H4 (cell line): Measurements from ENCODE around the gene ZNF568. TPM values are rescaled to one million over a fixed set of nuclear protein-coding genes. Genes with fewer than 3 reads are reported as not detected.

ENCODE experiments used
- DNase-seq: peaks from one replicate; pipeline ENCODE4 v3.0.0-alpha.2; 2015; ENCODE audit warnings: low spot score
- total RNA-seq: library from RNA; depleted of rRNA; stranded (reverse); fragments of >200 nt; shearing (Covaris generic); gene quantifications from 2 replicates; pipeline ENCODE4 v1.2.3, GENCODE V29; 2014; rRNA removed

ZNF568 gene
- total RNA-seq, result 3.0 and 4.6 TPM in 2 replicates

DNA sequence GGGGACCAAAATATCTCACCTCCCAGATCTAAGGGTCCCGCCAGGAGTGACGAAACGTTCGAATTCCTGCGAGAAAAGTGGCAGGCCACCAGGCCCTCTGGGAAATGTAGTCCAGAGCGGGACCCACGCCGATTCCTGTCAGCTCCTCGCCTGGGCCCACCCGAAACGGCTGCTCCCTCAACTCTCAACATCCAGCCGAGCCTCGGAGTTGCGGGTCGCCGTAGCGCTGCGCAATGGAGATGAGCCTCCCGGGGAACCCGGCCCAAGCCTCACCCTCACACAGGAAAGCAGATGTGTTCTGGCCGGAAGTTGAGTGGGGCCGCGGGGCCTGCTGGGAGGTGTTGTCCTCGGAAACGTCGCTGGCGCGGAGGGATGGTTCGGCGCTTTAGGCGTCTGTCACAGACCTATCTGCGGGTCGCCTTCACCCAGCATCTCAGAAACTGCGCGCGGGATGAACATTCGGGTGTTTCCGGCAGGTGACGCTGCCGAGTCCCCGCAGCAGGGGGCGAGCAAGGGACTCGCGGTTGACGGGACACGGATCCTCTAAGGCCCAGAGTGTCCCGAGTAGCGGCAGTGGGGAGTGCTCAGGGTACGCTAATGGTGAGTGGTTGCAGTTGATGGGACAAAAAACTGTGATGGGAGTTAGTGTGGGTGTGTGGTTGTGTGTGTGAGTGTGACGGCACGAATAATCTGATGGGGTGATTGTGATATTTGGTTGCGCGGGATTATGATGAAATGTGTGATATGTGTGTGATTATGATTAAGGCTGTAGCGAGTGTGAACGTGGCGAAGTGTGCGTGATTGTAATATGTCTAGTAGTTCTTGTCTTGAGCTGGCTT is at the start of gene ZNF568, which contains the start of gene ZNF829:
Gene ZNF568, plus strand, starts transcription at position 341 of the 839 bp plus-strand sequence. CDS start 6,439 bp downstream, outside the sequence.
Gene ZNF829, minus strand, starts transcription at position 300 of the 839 bp plus-strand sequence. CDS start 1,124 bp downstream, outside the sequence.
- DNase-seq, result peak; percentile 61

GRCh38 chr19:36876993-36877938 is 38.9 kb upstream of the ZNF568 start:
- DNase-seq, result no peak

GRCh38 chr19:36891768-36892357 is 24.3 kb upstream of the ZNF568 start:
- DNase-seq, result no peak

GRCh38 chr19:36894849-36895383 is 21.2 kb upstream of the ZNF568 start:
- no peak for DNase-seq

- DNase-seq, result no peak
Observed at GRCh38 chr19:36898422-36898821, 17.7 kb upstream of the ZNF568 start.

DNA sequence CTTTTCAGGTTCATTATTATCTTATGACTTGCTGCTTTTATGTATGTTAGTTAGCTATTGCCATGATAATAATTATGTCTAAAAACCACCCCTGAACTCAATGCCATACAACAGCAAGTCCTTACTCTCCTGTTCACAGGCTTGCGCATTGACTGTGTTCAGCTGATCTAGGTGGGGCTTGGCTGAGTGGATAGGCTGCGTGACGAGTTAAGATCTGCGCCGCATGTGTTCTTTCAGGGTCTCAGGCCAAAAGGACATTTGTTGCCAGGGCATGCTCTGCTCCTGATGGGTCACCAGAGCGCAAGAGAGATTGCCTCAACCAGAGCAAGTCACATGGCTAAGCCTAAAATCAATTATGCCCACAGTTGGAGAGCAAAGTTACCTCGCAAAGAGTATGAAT is 859 bp downstream of the ZNF568 start:
- no peak for DNase-seq

GRCh38 chr19:36918090-36918489 is 2.0 kb downstream of the ZNF568 start:
- DNase-seq, result no peak

- DNase-seq, result no peak
Observed at GRCh38 chr19:36931684-36932083, 15.6 kb downstream of the ZNF568 start.

DNA sequence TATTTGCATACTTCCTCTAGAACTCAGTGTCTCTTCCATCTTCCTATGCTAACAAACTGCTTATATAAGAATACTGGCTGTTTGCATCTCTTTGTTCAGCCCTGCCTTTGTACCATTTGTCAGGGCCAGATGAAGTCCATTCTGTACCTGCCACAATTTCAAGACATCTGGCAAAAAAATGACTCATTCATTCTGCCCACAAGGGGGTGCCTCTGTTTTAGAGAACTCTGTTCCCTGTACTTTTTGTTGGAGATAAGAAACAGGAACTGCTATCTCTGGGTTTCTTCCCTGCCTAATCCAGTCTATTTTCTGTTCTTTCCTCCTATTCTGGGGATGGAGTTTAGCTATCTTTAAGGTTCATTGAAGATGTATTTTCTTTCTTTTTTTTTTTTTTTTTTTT is 23.0 kb downstream of the ZNF568 start:
- DNase-seq, result no peak

DNA sequence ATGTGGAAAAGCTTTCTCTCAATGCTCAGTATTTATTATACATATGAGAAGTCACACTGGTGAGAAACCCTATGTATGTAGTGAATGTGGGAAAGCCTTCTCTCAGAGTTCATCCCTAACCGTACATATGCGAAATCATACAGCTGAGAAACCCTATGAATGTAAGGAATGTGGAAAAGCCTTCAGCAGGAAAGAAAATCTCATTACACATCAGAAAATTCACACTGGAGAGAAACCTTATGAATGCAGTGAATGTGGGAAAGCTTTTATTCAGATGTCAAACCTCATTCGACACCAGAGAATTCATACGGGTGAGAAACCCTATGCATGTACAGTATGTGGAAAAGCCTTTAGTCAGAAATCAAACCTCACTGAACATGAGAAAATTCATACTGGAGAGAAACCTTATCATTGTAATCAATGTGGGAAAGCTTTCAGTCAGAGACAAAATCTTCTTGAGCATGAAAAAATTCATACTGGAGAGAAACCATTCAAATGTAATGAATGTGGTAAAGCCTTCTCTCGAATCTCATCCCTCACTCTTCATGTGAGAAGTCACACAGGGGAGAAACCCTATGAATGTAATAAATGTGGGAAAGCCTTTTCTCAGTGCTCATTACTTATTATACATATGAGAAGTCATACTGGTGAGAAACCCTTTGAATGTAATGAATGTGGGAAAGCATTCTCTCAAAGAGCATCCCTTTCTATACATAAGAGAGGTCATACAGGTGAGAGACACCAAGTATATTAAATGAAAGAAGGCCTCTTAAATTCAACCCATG is 34.4 kb downstream of the ZNF568 start:
- no peak for DNase-seq

DNA sequence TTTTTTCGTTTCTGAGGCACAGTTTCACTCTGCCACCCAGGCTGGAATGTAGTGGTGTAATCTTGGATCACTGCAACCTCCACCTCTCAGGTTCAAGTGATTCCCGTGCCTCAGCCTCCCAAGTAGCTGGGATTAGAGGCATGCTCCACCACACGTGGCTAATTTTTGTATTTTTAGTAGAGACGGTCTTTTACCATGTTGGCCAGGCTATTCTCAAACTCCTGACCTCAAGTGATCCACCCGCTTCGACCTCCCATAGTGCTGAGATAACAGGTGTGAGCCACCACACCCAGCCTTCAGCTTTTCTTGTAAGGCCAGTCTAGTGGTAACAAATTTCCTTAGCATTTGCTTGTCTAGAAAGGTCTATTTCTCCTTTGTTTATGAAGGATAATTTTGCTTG is 46.2 kb downstream of the ZNF568 start:
- no peak for DNase-seq

DNA sequence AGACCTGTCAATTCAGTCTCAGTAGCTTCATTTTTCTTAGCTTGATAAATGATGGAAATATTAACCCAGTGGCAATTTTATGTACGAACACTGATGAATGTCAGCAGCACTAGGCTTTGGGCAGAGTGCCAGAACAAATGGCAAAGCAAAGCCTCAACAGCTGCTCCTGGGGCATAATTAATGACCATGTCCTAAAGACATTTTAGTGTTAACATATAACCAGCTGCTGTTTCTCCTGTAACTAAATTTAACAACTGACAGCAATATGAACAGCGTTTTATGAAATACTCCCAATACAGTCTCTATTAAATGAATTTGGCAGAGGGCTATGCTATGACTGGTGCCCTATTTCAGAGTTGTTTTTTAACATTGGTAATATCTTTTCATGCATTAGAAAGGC is 47.1 kb downstream of the ZNF568 start:
- no peak for DNase-seq

DNA sequence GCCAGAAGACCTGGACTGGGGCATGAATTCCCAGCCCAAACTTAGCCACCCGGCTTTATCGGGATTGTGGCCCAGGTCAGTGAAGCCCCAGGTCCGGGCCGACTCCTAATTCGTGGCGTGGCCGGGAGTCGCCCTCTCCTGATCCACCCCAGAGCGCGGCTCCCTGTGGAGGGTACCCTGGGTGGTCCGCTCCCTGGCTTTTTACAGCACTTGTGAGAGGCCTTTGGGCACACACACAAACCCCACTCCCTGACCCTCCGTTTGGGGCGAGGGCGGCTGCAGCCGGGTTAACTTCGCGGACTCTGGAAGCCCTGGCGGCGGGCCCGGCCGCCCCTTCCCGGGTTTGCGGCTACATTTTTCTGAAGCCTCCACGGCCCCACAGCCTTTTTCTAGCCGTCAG is 56.4 kb downstream of the ZNF568 start:
- no peak for DNase-seq

- no peak for DNase-seq
Observed at GRCh38 chr19:36973021-36973843, 57.1 kb downstream of the ZNF568 start.

DNA sequence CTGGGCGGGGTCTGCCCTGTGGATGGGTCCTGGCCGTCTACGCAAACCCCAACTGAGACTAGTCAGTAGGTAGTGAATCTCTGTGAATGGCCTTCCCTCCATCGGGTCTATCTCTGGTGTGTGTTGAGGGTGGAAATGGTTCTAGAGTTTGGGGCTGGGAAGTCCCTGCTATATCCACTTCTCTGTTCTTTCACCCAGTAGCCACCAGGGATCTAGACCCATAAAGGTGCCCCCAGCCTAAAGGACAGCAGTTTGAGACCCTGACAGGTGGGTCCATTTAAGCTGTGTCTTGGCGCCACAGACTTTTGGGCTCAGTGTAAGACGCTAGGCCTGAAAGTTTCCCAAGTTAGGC is 57.7 kb downstream of the ZNF568 start:
- DNase-seq, result no peak

DNA sequence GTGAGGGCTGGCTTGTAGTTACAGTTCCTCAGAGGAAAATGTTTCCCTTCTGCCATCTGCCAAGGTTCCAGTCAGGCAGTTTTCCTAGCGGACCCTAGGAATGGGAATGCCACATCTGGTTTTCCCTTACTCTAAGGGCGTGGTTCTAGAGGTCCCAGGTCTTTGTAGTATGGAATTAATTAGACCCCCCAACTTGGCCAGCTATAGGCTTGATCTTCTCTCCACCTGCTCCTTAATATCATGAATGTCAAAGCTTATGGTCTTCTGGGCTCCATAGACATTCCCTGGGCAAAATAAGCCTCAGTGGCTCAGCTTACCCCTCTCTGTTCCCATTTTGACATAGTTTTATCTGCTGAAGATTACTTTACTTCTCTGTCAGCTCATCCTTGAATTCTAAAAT is 70.0 kb downstream of the ZNF568 start:
- DNase-seq, result no peak

DNA sequence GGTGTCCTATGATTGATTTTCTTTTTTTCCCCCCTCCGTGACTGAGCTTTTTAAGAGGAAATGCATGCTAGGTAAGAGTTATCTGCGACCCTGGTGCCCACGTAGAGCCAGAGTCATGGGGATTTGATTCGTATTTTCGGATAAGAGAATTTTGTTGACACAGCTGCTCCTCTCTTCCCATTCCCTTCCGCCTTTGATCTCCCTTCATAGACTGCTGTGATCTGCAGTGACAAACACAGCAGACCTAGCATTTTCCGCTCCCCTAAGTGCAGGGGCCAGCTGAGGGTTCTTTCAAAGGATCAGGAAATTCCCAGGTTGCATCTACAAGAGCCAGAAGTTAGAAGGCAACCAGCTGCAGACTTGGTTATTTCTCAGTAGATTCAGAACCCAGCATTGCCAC is 70.5 kb downstream of the ZNF568 start:
- no peak for DNase-seq

DNA sequence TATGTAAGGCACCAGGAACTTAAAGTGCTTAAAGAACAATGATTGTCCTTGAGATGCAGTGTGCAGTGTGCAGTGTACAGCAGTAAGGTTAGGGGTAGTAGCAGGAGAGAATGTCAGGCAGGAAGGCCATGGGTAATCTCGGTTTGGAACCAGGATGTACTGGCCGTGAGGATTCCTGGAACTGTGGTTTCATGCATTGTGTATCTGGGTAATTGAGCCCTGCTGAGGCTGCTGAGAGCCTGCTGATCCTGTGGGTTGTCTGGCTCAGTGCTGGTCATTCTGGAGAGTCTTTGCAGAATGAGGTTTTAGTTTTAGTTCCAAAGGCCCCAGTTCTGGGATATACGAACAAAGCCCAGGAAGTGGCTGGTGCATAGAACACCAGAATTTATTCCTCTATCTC is 71.0 kb downstream of the ZNF568 start:
- DNase-seq, result no peak

GRCh38 chr19:36997152-36997842 is 81.2 kb downstream of the ZNF568 start:
- DNase-seq, result no peak

DNA sequence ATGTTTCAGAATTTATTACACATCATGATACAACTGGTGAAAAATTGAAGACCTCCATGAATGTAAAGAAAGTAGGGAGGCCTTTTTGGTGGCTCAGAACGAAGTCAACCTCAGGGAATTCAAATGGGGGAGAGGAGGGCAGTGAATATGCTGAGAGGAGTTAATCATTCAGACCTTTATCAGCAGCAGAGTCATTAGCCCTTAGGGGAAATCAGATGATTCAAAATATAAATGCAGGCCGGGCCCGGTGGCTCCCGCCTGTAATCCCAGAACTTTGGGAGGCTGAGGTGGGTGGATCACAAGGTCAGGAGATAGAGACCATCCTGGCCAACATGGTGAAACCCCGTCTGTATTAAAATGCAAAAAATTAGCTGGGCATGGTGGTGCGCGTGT is 81.7 kb downstream of the ZNF568 start:
- no peak for DNase-seq
